Measurements from ENCODE around the gene MMP14.
"Not testable (repeated sequence)": the region's sequence is repeated elsewhere in the genome, so short reads cannot be mapped to it uniquely, and the experiment has no call there.

MMP14 gene

DNA sequence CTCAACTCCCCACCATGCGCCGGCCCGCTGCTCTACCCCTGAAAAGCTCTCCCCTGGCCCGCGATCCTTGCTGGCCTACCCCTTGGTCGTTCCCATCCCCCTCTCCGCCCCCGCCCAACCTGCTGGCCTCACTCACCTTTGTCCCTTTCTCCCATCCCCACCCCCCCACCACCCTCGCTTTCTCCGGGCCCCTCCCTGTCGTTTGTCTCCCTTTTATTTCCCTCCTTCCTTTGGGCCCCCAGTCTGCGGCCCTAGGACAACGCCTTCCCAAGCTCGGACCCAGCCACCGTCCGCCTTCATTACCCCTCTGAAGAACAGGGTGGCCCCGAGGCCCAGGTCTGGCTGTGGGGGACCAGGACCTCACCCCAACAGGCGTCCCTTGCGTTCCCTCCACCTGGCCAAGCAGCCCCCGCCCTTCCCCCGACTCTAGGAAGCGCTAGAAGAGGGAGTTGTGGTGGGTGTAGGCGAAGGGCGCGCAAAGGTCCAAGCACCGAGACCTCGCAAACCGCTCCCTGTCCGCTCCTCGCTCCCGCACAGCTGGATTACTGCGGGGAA is 14.3 kb upstream of the MMP14 start:
- peak overlapping the region; percentile 72 for H3K27ac Mint-ChIP-seq
- no peaks in the 10 kb centered on the region for H3K9me3 Mint-ChIP-seq
- no peaks in the 10 kb centered on the region for H3K27me3 Mint-ChIP-seq
- peak overlapping the region; percentile 58 for H3K4me3 Mint-ChIP-seq
- H3K36me3 Mint-ChIP-seq (ENCODE audit: low read depth): no peaks in the 10 kb centered on the region
- peaks cover 57% of the 10 kb centered on the region for H3K4me1 Mint-ChIP-seq (ENCODE audit: low read depth)
- intact Hi-C loops (cut with micrococcal nuclease): loop anchor here (5.0 kb wide), 1 partner anchor 80 kb away; no protein-coding TSS in a partner anchor

- Mint-ChIP-seq H3K9me3 (no peaks in the 10 kb centered on the region), H3K36me3 (ENCODE audit: low read depth) (no peaks in the 10 kb centered on the region), H3K4me3 (peak overlapping the region; percentile 58), H3K27me3 (no peaks in the 10 kb centered on the region), H3K4me1 (ENCODE audit: low read depth) (peaks cover 54% of the 10 kb centered on the region), H3K27ac (peak overlapping the region; percentile 72)
- intact Hi-C loops (cut with micrococcal nuclease): loop anchor here (1.0 to 5.0 kb wide), 2 partner anchors 31 to 80 kb away; no protein-coding TSS in a partner anchor
Measured at GRCh38 chr14:22822571-22823098, 13.8 kb upstream of the MMP14 start.

- H3K27ac Mint-ChIP-seq: peak overlapping the region; percentile 22
- H3K4me3 Mint-ChIP-seq: no peak overlapping the region
- intact Hi-C loops (cut with micrococcal nuclease): loop anchor here (5.0 kb wide), 1 partner anchor 77 kb away; no protein-coding TSS in a partner anchor
- H3K27me3 Mint-ChIP-seq: no peaks in the 10 kb centered on the region
- H3K9me3 Mint-ChIP-seq: no peaks in the 10 kb centered on the region
- peaks cover 3% of the 10 kb centered on the region for H3K36me3 Mint-ChIP-seq (ENCODE audit: low read depth)
- H3K4me1 Mint-ChIP-seq (ENCODE audit: low read depth): peaks cover 39% of the 10 kb centered on the region
Measured at GRCh38 chr14:22824711-22825359, 11.6 kb upstream of the MMP14 start.

- H3K9me3 Mint-ChIP-seq; intact Hi-C loops (cut with micrococcal nuclease); H3K27me3 Mint-ChIP-seq: not testable (repeated sequence)
- Mint-ChIP-seq H3K27ac (peak overlapping the region; percentile 90), H3K4me1 (ENCODE audit: low read depth) (peaks cover 23% of the 10 kb centered on the region), H3K36me3 (ENCODE audit: low read depth) (peaks cover 35% of the 10 kb centered on the region), H3K4me3 (peak overlapping the region; percentile 93)
Measured at GRCh38 chr14:22829076-22829660, 7.2 kb upstream of the MMP14 start.

GRCh38 chr14:22829661-22830442 is 6.5 kb upstream of the MMP14 start, which contains the start of gene MRPL52:
MRPL52 (plus strand) TSS chr14:22829887; CDS start chr14:22829913, 26 bp downstream.
- peak within 1 kb of the TSS; percentile 93 for H3K4me3 Mint-ChIP-seq
- peaks cover 18% of the 10 kb centered on the region for H3K4me1 Mint-ChIP-seq (ENCODE audit: low read depth)
- H3K9me3 Mint-ChIP-seq: no peaks in the 10 kb centered on the region
- peak within 1 kb of the TSS; percentile 90 for H3K27ac Mint-ChIP-seq
- peaks cover 42% of the 10 kb centered on the region for H3K36me3 Mint-ChIP-seq (ENCODE audit: low read depth)
- no peaks in the 10 kb centered on the region for H3K27me3 Mint-ChIP-seq
- intact Hi-C loops (cut with micrococcal nuclease): loop anchor here (1.0 kb wide), 1 partner anchor 8 kb away; no protein-coding TSS in a partner anchor

- no peaks in the 10 kb centered on the region for H3K27me3 Mint-ChIP-seq
- peak overlapping the region; percentile 93 for H3K4me3 Mint-ChIP-seq
- H3K36me3 Mint-ChIP-seq (ENCODE audit: low read depth): peaks cover 48% of the 10 kb centered on the region
- intact Hi-C loops (cut with micrococcal nuclease): loop anchor here (1.0 kb wide), 1 partner anchor 8 kb away; no protein-coding TSS in a partner anchor
- H3K4me1 Mint-ChIP-seq (ENCODE audit: low read depth): peaks cover 21% of the 10 kb centered on the region
- peak overlapping the region; percentile 90 for H3K27ac Mint-ChIP-seq
- no peaks in the 10 kb centered on the region for H3K9me3 Mint-ChIP-seq
Measured at GRCh38 chr14:22830443-22831010, 5.9 kb upstream of the MMP14 start.

DNA sequence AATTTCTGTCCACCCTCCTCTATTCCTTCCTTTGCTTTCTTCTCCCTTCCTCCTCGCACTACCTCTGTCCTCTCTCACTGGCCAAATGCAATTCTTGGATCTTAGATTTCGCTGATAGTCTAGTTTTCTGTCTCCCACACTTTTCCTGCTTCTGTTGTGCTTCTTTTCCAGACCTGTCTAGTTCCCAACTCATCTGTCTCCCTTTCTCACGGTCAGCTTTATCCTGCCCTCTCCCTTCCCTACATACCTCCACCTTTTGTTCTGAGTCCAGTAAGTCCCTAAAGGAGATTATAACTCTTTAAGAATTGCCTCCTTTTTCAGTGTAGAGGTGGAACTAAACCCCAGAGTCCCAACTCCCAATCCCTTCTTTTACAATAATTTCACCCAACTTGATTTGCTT is 880 bp upstream of the MMP14 start:
- Mint-ChIP-seq H3K27ac (peak overlapping the region; percentile 93), H3K4me1 (ENCODE audit: low read depth) (peaks cover 44% of the 10 kb centered on the region), H3K9me3 (no peaks in the 10 kb centered on the region), H3K27me3 (peaks cover 2% of the 10 kb centered on the region), H3K4me3 (no peak overlapping the region), H3K36me3 (ENCODE audit: low read depth) (peaks cover 81% of the 10 kb centered on the region)
- intact Hi-C loops (cut with micrococcal nuclease): no loop called here

- no peaks in the 10 kb centered on the region for H3K9me3 Mint-ChIP-seq
- intact Hi-C loops (cut with micrococcal nuclease): no loop called here
- H3K27ac Mint-ChIP-seq: peak overlapping the region; percentile 93
- H3K4me1 Mint-ChIP-seq (ENCODE audit: low read depth): peaks cover 56% of the 10 kb centered on the region
- peaks cover 88% of the 10 kb centered on the region for H3K36me3 Mint-ChIP-seq (ENCODE audit: low read depth)
- H3K4me3 Mint-ChIP-seq: peak overlapping the region; percentile 100
- peaks cover 2% of the 10 kb centered on the region for H3K27me3 Mint-ChIP-seq
Measured at GRCh38 chr14:22837114-22837749, 847 bp downstream of the MMP14 start.

DNA sequence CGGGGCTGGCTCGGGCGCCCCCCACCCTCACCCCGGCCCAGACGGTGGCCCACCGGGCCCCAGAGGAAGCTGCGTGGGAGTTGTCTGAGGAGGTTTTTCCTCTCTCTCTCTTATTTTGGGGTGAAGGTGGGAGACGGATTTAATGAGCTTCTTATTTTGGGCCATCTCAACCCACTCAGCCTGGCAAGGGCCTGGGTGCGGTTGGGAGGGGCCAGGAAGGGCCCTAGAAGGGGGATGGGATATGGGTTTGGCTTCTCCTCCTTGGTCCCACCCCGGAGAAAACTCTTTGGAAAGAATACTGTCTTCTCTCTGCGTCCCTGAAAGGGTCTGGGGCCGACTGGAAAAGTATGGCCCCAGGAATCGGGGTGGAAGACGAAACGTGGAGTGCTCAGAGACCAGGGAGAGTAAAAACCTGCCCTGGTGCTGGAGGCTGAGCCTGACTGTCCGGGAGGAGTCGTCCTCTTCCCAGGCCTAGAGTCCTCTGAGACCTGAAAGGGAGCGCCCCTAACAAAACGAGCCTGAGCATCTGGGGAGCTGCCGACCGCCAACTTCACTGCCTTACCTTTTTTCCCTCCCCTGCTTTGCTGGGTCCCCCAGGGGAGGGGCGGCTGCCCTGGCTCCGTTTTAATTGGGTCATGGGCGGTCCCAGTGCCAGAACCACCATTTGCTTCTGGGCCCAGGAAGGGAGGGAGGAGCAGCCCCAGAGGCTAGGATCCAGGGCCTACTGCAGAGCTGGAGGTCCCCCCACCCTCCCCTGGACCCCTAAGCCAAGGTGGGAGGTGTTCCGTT is 1.6 kb downstream of the MMP14 start:
- H3K4me3 Mint-ChIP-seq: peak overlapping the region; percentile 100
- peaks cover 63% of the 10 kb centered on the region for H3K4me1 Mint-ChIP-seq (ENCODE audit: low read depth)
- H3K9me3 Mint-ChIP-seq: no peaks in the 10 kb centered on the region
- peak overlapping the region; percentile 93 for H3K27ac Mint-ChIP-seq
- H3K36me3 Mint-ChIP-seq (ENCODE audit: low read depth): peaks cover 89% of the 10 kb centered on the region
- intact Hi-C loops (cut with micrococcal nuclease): loop anchor here (1.0 kb wide), 1 partner anchor 8 kb away; no protein-coding TSS in a partner anchor
- H3K27me3 Mint-ChIP-seq: peaks cover 2% of the 10 kb centered on the region

GRCh38 chr14:22838631-22839041 is 2.3 kb downstream of the MMP14 start:
- no peaks in the 10 kb centered on the region for H3K9me3 Mint-ChIP-seq
- intact Hi-C loops (cut with micrococcal nuclease): loop anchor here (1.0 kb wide), 1 partner anchor 8 kb away; no protein-coding TSS in a partner anchor
- H3K4me3 Mint-ChIP-seq: peak overlapping the region; percentile 100
- H3K36me3 Mint-ChIP-seq (ENCODE audit: low read depth): peaks cover 89% of the 10 kb centered on the region
- peaks cover 70% of the 10 kb centered on the region for H3K4me1 Mint-ChIP-seq (ENCODE audit: low read depth)
- peak overlapping the region; percentile 93 for H3K27ac Mint-ChIP-seq
- peaks cover 2% of the 10 kb centered on the region for H3K27me3 Mint-ChIP-seq

- peaks cover 76% of the 10 kb centered on the region for H3K4me1 Mint-ChIP-seq (ENCODE audit: low read depth)
- H3K4me3 Mint-ChIP-seq: peak overlapping the region; percentile 100
- peaks cover 89% of the 10 kb centered on the region for H3K36me3 Mint-ChIP-seq (ENCODE audit: low read depth)
- peak overlapping the region; percentile 93 for H3K27ac Mint-ChIP-seq
- intact Hi-C loops (cut with micrococcal nuclease): no loop called here
- no peaks in the 10 kb centered on the region for H3K9me3 Mint-ChIP-seq
- peaks cover 2% of the 10 kb centered on the region for H3K27me3 Mint-ChIP-seq
Measured at GRCh38 chr14:22839159-22839779, 2.9 kb downstream of the MMP14 start.

GRCh38 chr14:22841311-22841710 is 4.9 kb downstream of the MMP14 start:
- no peak overlapping the region for H3K4me3 Mint-ChIP-seq
- H3K27me3 Mint-ChIP-seq: peaks cover 2% of the 10 kb centered on the region

More at GRCh38 chr14:22841311-22841710, 4.9 kb downstream of the MMP14 start:
- Mint-ChIP-seq H3K36me3 (ENCODE audit: low read depth) (peaks cover 92% of the 10 kb centered on the region), H3K9me3 (no peaks in the 10 kb centered on the region), H3K4me1 (ENCODE audit: low read depth) (peaks cover 83% of the 10 kb centered on the region), H3K27ac (no peak overlapping the region)
- intact Hi-C loops (cut with micrococcal nuclease): no loop called here

All from dendritic cell treated with granulocyte-macrophage colony-stimulating factor and Interleukin-4, amounts not matched to agents 40 ng/mL and 50 ng/mL, for 4 days (primary cell).